Prostate gland (tissue), 2 donors: ENCODE measurements around the gene CHST11. TPM values are rescaled to one million over a fixed set of nuclear protein-coding genes. Genes with fewer than 3 reads are reported as not detected.

Experiments used
- DNase-seq: peaks from one replicate; pipeline ENCODE4 v3.0.0-alpha.2; 2019; ENCODE audit warnings: low spot score
- H3K27ac ChIP-seq, 2 donors: fragments of 200-600 bp; sonication (generic); 2 replicates each; pipeline ENCODE4 v1.5.1; 2017 to 2019
- H3K27me3 ChIP-seq: fragments of 200-600 bp; sonication (generic); replicated peaks from 2 replicates; pipeline ENCODE4 v1.5.1; 2019; ENCODE audit not compliant: insufficient read depth
- H3K36me3 ChIP-seq, 2 donors: fragments of 200-600 bp; sonication (generic); 1 replicate in 1 of 2; 2 replicates in 1 of 2; pipeline versions ENCODE4 v1.5.1 to v1.8.1; 2017 to 2019
- H3K4me1 ChIP-seq: fragments of 200-600 bp; sonication (generic); replicated peaks from 2 replicates; pipeline ENCODE4 v1.5.1; 2019
- H3K4me3 ChIP-seq, 2 donors: fragments of 200-600 bp; sonication (generic); 2 replicates each; pipeline ENCODE4 v1.5.1; 2017 to 2019
- H3K9me3 ChIP-seq: fragments of 200-600 bp; sonication (generic); 2 replicates; pipeline ENCODE4 v1.5.1; 2017
- CTCF ChIP-seq, 4 experiments: fragments of 200-600 bp in 2 of 4; fragments of 450-650 bp in 2 of 4; sonication (generic) in 2 of 4; IDR thresholded peaks; 1 replicate in 3 of 4; 2 replicates in 1 of 4; pipeline ENCODE4 v1.5.1; 2016 to 2019; ENCODE audit warnings: antibody characterized with exemption in 4 of 4, mild to moderate bottlenecking in 2 of 4, moderate library complexity in 2 of 4
- POLR2A ChIP-seq: fragments of 450-650 bp; IDR thresholded peaks from one replicate; pipeline ENCODE4 v1.6.1; 2016; ENCODE audit warnings: antibody characterized with exemption, mild to moderate bottlenecking
- POLR2AphosphoS5 ChIP-seq: sonication (generic); formaldehyde crosslinking; IDR thresholded peaks from one replicate; pipeline ENCODE4 v1.6.1; 2017; ENCODE audit warnings: antibody characterized with exemption
- WGBS: methylation state at CpG from one replicate; pipeline ENCODE4 v1.1.5; 2018; 5-methylcytosine and 5-hydroxymethylcytosine counted together
- intact Hi-C: fragments of 100-400 bp; cut with DNase I; formaldehyde crosslinking; loops from one replicate; pipeline ENCODE4 v1.14.2; 2022
- total RNA-seq, 2 donors: library from RNA; depleted of rRNA; stranded (reverse); fragments of >200 nt; gene quantifications; one replicate each; pipeline ENCODE4 v1.1.0, GENCODE V29; 2016

The CHST11 gene
- total RNA-seq, 2 donors from 2014 or later = 10.4 to 25.4 TPM

GRCh38 chr12:104602406-104602805 is 145.7 kb downstream of the CHST11 start:
- Histone ChIP-seq H3K4me1 (no peaks in the 10 kb centered on the region), H3K36me3 (no peaks in the 10 kb centered on the region), H3K4me3 (no peak overlapping the region), H3K27me3 (no peaks in the 10 kb centered on the region), H3K9me3 (no peaks in the 10 kb centered on the region), H3K27ac (no peak overlapping the region)
- no peak for DNase-seq
- intact Hi-C loops = no loop called here
- TF ChIP-seq CTCF (IDR thresholded peaks at IDR 0.05) (no peak), POLR2AphosphoS5 (no peak), POLR2A (no peak)
- WGBS = 94% methylated on average over 6 of the region's 6 CpGs

- H3K27me3 ChIP-seq = no peaks in the 10 kb centered on the region
- H3K4me3 ChIP-seq = no peak overlapping the region
- TF ChIP-seq POLR2AphosphoS5 = no peak
- no peak for TF ChIP-seq POLR2A
- TF ChIP-seq CTCF (IDR thresholded peaks at IDR 0.05) = no peak
- no peaks in the 10 kb centered on the region for H3K4me1 ChIP-seq
- intact Hi-C loops = no loop called here
- no peak overlapping the region for H3K27ac ChIP-seq
- WGBS = 60% methylated on average over 2 of the region's 2 CpGs
- H3K9me3 ChIP-seq = no peaks in the 10 kb centered on the region
- no peaks in the 10 kb centered on the region for H3K36me3 ChIP-seq
- DNase-seq = no peak
Observed at GRCh38 chr12:104602896-104603295, 146.1 kb downstream of the CHST11 start.

- H3K4me3 ChIP-seq = no peak overlapping the region
- DNase-seq = no peak
- H3K27ac ChIP-seq = no peak overlapping the region
- no peaks in the 10 kb centered on the region for H3K27me3 ChIP-seq
- no peaks in the 10 kb centered on the region for H3K9me3 ChIP-seq
- intact Hi-C loops = no loop called here
- no peaks in the 10 kb centered on the region for H3K36me3 ChIP-seq
- no peak for TF ChIP-seq CTCF (IDR thresholded peaks at IDR 0.05)
- no peak for TF ChIP-seq POLR2A
- no peak for TF ChIP-seq POLR2AphosphoS5
- WGBS = 100% methylated on average over 1 of the region's 1 CpG
- H3K4me1 ChIP-seq = no peaks in the 10 kb centered on the region
Observed at GRCh38 chr12:104603545-104603973, 146.8 kb downstream of the CHST11 start.

- no peak overlapping the region for H3K4me3 ChIP-seq
- TF ChIP-seq POLR2AphosphoS5 = peak; percentile 6
- TF ChIP-seq POLR2A = no peak
- TF ChIP-seq CTCF (IDR thresholded peaks at IDR 0.05) = no peak
- H3K4me1 ChIP-seq = no peaks in the 10 kb centered on the region
- no peaks in the 10 kb centered on the region for H3K9me3 ChIP-seq
- H3K36me3 ChIP-seq = no peaks in the 10 kb centered on the region
- intact Hi-C loops = no loop called here
- peak; percentile 20 for DNase-seq
- no peaks in the 10 kb centered on the region for H3K27me3 ChIP-seq
- WGBS = 49% methylated on average over 10 of the region's 10 CpGs
- H3K27ac ChIP-seq = peak overlapping the region in 1 of 2 donors; percentile 6
Observed at GRCh38 chr12:104604070-104604994, 147.6 kb downstream of the CHST11 start.
